Measurements from ENCODE around the gene SEMA5A.

DNA sequence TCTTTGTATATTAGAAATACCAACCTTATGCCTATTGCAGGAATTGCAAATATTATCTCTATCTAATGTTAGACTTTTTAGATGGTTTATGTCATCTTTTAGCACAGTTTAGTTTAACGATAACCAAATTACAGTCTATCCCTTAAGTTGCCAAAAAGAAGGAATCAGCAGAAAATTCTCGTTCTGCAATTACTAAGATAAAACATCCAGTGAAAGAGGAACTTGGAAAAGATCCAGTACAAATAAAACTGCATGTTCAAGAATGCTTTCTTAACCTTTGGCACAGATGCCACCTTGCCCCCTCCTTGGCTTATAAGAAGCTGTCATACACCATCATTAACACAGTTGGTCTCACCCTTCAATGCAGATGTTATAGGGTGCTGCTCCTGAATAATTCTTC is 124.0 kb downstream of the SEMA5A start:
- TF ChIP-seq ZNF514 (tag by site-specific recombination; IDR thresholded peaks at IDR 0.05) (no peak), KLF16 (tag by site-specific recombination; IDR thresholded peaks at IDR 0.05) (no peak), ZNF660 (tag by site-specific recombination; IDR thresholded peaks at IDR 0.05) (no peak), ZNF701 (tag by site-specific recombination; IDR thresholded peaks at IDR 0.05) (no peak), ZNF248 (tag by site-specific recombination; IDR thresholded peaks at IDR 0.05) (no peak), ZNF138 (tag by site-specific recombination; IDR thresholded peaks at IDR 0.05; ENCODE audit: borderline replicate concordance) (no peak), ZNF169 (tag by site-specific recombination; IDR thresholded peaks at IDR 0.05) (no peak), YY2 (tag by site-specific recombination; IDR thresholded peaks at IDR 0.05) (no peak), ZNF292 (tag by site-specific recombination; IDR thresholded peaks at IDR 0.05; ENCODE audit: borderline replicate concordance, low read depth) (no peak)
- TF ChIP-seq, protein P1, sequence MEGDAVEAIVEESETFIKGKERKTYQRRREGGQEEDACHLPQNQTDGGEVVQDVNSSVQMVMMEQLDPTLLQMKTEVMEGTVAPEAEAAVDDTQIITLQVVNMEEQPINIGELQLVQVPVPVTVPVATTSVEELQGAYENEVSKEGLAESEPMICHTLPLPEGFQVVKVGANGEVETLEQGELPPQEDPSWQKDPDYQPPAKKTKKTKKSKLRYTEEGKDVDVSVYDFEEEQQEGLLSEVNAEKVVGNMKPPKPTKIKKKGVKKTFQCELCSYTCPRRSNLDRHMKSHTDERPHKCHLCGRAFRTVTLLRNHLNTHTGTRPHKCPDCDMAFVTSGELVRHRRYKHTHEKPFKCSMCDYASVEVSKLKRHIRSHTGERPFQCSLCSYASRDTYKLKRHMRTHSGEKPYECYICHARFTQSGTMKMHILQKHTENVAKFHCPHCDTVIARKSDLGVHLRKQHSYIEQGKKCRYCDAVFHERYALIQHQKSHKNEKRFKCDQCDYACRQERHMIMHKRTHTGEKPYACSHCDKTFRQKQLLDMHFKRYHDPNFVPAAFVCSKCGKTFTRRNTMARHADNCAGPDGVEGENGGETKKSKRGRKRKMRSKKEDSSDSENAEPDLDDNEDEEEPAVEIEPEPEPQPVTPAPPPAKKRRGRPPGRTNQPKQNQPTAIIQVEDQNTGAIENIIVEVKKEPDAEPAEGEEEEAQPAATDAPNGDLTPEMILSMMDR (tag by site-specific recombination; IDR thresholded peaks at IDR 0.05): no peak
- TF ChIP-seq, protein P2, sequence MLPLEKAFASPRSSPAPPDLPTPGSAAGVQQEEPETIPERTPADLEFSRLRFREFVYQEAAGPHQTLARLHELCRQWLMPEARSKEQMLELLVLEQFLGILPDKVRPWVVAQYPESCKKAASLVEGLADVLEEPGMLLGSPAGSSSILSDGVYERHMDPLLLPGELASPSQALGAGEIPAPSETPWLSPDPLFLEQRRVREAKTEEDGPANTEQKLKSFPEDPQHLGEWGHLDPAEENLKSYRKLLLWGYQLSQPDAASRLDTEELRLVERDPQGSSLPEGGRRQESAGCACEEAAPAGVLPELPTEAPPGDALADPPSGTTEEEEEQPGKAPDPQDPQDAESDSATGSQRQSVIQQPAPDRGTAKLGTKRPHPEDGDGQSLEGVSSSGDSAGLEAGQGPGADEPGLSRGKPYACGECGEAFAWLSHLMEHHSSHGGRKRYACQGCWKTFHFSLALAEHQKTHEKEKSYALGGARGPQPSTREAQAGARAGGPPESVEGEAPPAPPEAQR (tag by site-specific recombination; IDR thresholded peaks at IDR 0.05): no peak
